GM21717 (cell line): ENCODE measurements around the gene UPF2.
"Not testable (repeated sequence)": the region's sequence is repeated elsewhere in the genome, so short reads cannot be mapped to it uniquely, and the experiment has no call there.

Experiments
- ATAC-seq: cut with Tn5 transposase; IDR thresholded peaks from one replicate; pipeline ENCODE4 v1.9.1; 2021; ENCODE audit warnings: mild to moderate bottlenecking, moderate library complexity; ENCODE audit not compliant: unreplicated experiment

Gene UPF2

DNA sequence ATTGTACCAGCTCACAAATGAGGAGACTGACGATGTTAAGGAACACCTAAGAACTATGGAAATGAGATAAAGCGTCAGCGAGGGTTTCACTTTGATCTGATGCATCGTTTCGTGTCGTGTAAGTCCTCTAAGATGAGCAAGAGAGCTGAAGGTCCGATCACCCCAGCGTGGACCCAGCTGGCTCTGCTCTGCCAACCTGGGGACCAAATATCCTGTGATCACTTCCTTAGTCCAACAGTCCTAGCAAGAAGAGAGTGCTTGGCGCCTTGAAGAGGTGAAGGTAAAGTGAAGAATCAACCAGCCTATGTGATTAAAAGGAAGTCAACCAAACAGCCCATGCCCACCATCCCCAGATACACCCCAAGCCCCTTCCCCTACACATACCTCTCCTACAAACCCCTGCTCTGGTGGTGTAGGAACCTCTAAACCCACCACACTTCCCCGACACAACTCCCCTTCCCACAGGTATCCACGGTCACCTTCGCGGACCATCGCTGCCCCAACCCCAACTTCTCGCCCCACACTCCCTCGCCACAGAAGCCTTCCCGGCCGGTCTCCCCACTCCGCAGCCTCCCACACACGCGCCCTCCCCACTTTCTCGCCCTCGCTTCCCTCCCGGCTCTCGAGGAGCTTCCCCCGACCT is 722 bp downstream of the UPF2 start:
- peak; percentile 0 for ATAC-seq

GRCh38 chr10:12036073-12036655 is 6.4 kb downstream of the UPF2 start:
- no peak for ATAC-seq

DNA sequence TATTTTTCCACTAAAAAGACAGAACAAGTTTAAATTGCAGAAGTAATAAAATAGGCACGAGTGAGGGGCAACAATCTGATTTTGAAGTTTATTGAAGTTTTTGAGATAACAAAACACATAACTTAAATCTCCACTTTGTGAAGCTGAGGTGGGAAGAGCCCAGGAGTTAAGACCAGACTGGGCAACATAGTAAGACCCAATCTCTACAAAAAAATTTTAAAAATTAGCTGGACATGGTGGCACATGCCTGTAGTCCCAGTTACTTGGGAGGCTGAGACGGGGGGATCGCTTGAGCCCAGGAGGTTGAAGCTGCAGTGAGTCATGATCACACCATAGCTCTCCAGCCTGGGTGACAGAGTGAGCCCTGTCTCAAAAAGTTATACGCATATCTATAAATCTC is 11.2 kb downstream of the UPF2 start:
- no peak for ATAC-seq

DNA sequence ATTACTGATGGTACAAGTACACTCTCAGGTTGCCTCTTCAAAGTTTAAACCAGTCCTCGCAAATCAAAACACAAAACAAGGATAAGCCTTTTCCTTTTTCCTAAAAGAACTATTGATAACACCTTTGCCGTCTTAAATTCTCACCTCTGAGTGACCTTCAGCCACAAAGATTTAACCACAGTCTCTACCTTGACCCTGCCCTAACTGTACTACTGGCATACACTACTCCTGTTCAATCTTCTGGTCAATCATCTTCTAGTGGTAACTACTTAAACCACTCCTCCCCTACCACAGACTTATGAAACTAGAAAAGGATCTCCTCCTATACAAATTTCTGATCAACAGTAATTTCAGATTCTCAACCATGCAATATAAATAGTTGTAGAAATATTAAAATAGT is 15.1 kb downstream of the UPF2 start:
- ATAC-seq: no peak

DNA sequence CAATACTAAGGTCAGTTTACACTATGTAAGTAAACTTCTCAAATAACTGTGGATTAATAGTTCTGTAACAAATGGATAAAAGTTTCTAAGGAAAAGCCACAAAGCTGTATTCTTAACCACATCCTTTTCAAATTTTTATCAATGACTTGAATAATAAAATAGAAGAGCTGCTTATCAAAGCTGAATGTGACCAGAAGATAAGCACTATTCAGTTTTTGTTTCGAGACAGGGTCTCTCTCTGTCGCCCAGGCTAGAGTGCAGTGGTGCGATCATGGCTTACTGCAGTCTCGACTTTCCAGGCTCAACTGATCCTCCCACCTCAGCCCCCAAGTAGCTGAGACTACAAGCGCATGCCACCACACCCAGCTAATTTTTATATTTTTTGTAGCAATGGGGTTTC is 17.0 kb downstream of the UPF2 start:
- ATAC-seq: no peak

DNA sequence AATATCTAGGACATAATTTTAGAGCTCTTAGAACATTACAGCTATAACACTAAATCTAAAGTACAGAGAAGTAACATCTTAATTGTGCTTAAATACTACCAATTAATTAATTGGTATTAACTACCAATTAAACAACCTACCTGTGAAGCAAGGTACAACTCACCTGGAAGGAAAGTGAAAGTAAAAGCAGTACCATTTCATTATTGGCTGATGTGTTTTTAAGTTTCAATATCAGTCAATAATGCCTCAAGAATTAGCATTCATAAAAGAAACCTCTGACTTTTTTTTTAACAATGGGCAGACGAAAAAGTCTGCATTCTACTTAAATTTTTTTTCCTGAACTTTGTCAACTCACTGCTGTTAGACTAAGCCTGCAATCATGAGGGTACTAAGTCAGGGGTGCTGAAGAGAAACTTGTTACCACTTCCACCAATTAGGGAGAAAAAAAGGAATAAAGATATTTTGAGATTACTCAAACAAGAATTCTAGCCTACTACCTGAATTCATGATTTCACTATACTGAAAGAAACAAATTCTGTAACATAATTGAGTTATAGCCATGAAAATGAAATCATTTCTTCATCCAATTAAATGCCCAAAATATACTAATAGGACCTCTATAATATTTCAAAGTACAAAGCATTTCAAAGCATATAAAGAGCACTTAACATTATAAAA is 19.9 kb downstream of the UPF2 start:
- no peak for ATAC-seq

DNA sequence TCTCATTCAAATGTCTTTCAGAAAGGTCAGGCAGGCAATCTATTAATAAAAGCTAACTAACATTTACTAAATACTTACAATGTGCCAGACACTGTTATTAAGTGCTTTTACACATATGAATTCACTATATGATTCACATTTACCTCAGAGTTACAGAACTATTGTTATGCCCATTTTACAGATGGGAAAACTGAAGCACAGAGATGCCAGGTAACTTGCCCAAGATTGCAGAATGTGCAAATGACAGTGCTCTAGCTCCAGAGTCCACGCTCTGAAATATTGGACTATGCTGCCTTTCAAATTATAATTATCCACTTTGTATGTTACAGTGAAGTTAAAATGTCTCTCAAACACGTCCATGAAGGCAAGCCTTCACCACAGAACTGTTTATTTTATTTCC is 22.0 kb downstream of the UPF2 start:
- ATAC-seq: no peak

GRCh38 chr10:12019283-12019971 is 23.2 kb downstream of the UPF2 start:
- no peak for ATAC-seq

DNA sequence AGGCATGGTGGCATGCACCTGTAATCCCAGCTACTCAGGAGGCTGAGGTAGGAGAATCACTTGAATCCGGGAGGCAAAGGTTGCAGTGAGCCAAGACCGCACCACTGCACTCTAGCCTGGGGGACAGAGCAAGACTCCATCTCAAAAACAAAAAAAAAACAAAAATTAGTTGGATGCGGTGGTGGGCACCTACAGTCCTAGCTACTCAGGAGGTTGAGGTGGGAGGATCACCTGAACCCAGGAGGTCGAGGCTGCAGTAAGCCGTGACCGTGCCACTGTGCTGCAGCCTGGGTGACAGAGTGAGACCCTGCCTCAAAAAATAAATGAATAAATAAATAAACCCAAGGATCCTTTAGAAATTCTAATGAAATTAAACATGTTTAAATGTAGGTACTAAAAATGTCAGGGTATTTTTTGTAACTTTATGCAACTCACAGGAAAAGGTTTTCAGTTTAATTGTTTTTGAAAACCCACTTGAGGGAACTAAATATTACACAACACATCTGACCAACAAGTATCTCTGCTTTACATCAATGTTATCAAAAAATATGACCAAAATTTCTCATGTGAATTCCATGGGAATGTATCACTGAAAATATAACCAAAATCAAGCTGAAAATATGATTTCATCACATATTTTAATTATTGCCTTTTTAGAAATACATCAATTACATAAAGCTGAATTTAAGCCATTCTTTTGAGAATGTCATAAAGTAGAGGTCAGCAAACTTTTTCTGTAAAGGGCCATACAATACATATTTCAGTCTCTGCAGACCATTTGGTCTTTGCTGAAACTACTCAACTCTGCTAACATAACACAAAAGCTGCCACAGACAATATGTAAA is 23.9 kb downstream of the UPF2 start:
- no peak for ATAC-seq

DNA sequence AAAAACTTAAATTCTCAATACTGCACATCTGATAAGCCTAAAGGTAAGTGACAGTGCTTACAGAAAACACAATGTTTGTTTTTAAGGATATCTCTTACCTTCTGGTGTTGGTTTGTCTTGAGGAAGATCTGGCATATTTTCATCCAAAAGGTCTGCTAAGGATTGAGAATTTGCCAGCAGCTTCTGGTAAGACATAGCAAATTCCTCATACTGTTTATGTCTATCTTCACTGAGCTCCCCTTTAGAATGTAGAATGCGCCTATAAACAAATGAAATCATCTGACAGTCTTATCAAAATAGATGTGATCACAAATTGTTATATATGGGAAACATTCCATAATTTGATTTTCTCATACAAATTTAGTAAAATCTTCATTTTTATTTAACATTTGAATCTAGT is 28.7 kb downstream of the UPF2 start:
- no peak for ATAC-seq

GRCh38 chr10:12013391-12013790 is 29.2 kb downstream of the UPF2 start:
- ATAC-seq: not testable (repeated sequence)

DNA sequence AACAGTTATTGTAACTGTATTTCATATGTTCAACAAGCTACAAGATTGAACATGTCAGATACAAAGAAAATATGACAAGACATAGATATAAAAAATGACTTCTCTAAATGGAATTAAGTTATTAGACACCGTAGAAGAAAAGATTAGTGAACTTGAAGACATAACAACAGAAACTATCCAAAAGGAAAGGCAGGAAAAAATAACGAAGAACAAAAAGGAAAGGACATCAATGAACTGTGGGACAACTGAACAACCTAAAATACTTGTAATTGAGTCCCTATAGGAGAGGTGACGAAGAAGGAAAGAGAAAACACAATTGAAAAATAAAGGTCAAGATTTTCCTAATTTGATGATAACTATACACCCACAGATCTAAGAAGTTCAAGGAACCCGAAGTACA is 32.3 kb downstream of the UPF2 start:
- ATAC-seq: no peak

DNA sequence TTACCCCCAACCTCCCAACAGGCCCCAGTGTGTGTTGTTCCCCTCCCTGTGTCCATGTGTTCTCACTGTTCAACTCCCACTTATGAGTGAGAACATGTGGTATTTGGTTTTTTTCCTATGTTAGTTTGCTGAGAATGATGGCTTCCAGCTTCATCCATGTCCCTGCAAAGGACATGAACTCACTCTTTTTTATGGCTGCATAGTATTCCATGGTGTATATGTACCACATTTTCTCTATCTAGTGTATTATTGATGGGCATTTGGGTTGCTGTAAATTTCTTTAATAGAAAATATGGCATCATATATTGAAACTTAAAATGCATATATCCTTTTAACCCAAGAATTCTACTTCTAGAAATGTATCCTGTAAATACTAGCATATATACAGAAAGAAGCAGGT is 33.8 kb downstream of the UPF2 start:
- ATAC-seq: not testable (repeated sequence)

GRCh38 chr10:12006671-12007070 is 35.9 kb downstream of the UPF2 start:
- ATAC-seq: no peak

DNA sequence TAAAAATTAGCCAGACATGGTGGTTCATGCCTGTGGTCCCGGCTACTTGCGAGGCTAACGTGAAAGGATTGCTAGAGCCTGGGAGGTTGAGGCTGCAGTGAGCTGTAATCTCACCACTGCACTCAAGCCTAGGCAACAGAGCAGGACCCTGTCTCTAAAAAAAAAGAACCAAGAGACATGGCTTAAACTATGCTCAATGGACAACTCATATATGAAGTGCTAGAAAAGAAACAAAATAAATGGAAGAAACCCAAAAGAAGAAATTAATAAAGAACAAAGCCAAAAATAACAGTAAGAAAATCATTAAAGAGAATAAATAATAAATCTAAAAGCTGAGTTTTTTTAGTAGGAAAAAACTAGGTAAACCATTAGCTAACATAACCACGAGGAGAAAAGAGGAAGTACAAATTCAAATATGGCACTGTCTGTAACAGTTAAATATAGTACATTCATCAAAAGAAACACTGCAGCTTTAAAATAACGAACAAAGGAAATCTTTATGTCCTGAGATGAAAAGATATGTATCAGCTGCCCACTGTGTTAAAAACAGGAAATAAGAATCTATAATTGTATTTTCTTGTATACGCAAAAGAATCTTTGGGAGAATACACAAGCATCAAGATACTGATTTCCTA is 48.7 kb downstream of the UPF2 start:
- no peak for ATAC-seq

DNA sequence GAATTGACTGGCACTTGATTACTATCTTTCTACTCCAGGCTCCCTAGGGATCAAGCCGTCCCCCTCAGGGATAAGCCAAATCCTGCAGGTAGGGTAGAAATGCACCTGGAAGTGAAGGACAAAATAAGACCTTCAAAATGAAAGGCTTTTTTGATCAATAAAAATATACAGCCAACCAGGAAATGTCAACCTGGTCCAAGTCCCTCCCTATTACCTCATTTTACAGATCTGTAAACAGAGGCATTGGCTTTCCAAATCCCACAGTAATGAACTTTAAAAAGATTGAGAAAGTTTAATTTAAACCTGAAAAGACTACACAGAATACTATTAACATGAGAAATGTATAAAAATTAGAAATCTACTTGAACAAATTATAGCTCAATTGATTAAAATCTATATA is 53.7 kb downstream of the UPF2 start:
- ATAC-seq: no peak

- no peak for ATAC-seq
Measured at GRCh38 chr10:11986593-11987216, 55.9 kb downstream of the UPF2 start.

DNA sequence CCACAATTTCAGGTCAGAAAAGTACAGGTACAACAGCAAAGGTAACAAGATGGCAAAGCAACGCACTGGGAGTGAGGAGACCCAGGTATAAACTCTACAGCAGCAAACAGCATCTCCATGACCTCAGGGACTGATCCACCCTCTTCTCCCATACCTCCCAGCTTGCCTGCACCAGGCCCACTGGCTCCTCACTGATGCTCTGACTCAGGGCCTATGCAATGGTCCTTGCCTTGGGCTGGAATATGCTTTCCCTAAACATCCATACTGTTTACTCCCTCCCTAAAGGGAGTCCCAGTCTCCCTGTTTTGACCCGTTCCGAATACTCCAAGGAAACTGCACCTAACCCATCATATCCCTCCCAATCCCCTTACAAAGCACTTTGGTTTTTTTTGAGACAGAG is 60.4 kb downstream of the UPF2 start:
- no peak for ATAC-seq

GRCh38 chr10:11975795-11976194 is 66.8 kb downstream of the UPF2 start:
- no peak for ATAC-seq

DNA sequence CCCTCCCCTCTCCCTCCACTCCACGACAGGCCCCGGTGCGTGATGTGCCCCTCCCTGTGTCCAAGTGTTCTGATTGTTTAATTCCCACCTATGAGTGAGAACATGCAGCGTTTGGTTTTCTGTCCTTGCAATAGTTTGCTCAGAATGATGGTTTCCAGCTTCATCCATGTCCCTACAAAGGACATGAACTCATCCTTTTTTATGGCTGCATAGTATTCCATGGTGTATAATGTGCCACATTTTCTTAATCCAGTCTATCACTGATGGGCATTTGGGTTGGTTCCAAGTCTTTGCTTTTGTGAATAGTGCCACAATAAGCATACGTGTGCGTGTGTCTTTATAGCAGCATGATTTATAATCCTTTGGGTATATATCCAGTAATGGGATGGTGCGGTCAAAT is 70.1 kb downstream of the UPF2 start:
- not testable (repeated sequence) for ATAC-seq
